ENCODE measurements around the gene ZNF80. TPM values are rescaled to one million over a fixed set of nuclear protein-coding genes. Genes with fewer than 3 reads are reported as not detected.

ZNF80 gene
- total RNA-seq, 2 experiments from 2014 or later, result 5.1 to 5.3 TPM

GRCh38 chr3:114216186-114216970 lies 21.0 kb downstream of the ZNF80 start:
- Mint-ChIP-seq H3K4me3 (no peak overlapping the region), H3K4me1 (peaks cover 46% of the 10 kb centered on the region), H3K27me3 (no peaks in the 10 kb centered on the region), H3K36me3 (peaks cover 6% of the 10 kb centered on the region), H3K9me3 (no peaks in the 10 kb centered on the region), H3K27ac (no peak overlapping the region)
- ATAC-seq (ENCODE audit: low read depth) (no peak), DNase-seq (no peak)
- POLR2A ChIA-PET, result interaction anchor here (2.0 to 3.8 kb wide), 2 partner anchors 10 to 17 kb away, joined by 5 to 64 read pairs; no protein-coding TSS in a partner anchor

GRCh38 chr3:114214542-114215341 lies 22.6 kb downstream of the ZNF80 start:
- Mint-ChIP-seq H3K4me3 (no peak overlapping the region), H3K36me3 (peaks cover 9% of the 10 kb centered on the region), H3K27ac (no peak overlapping the region), H3K27me3 (no peaks in the 10 kb centered on the region), H3K4me1 (peaks cover 34% of the 10 kb centered on the region), H3K9me3 (no peaks in the 10 kb centered on the region)
- DNase-seq, result no peak
- POLR2A ChIA-PET, result interaction anchor here (0.7 to 3.8 kb wide), 11 partner anchors 10 to 162 kb away, joined by 3 to 99 read pairs (median 5); partner anchors contain the start of gene TIGIT
- ATAC-seq (ENCODE audit: low read depth), result peak; percentile 73

- H3K27me3 Mint-ChIP-seq, result no peaks in the 10 kb centered on the region
- peak; percentile 62 for ATAC-seq (ENCODE audit: low read depth)
Measured at GRCh38 chr3:114213627-114214541, 23.5 kb downstream of the ZNF80 start.

GRCh38 chr3:114213292-114213626 lies 24.1 kb downstream of the ZNF80 start:
- no peak overlapping the region for H3K27ac Mint-ChIP-seq
- no peak for DNase-seq
- H3K4me3 Mint-ChIP-seq, result no peak overlapping the region
- H3K9me3 Mint-ChIP-seq, result no peaks in the 10 kb centered on the region
- H3K36me3 Mint-ChIP-seq, result peaks cover 5% of the 10 kb centered on the region
- H3K4me1 Mint-ChIP-seq, result peaks cover 28% of the 10 kb centered on the region
- no peak for ATAC-seq (ENCODE audit: low read depth)
- POLR2A ChIA-PET, result interaction anchor here (0.6 to 3.8 kb wide), 17 partner anchors 12 to 1579 kb away, joined by 3 to 99 read pairs (median 5); partner anchors contain the start of genes CCDC191, QTRT2 and ZNF80
- no peaks in the 10 kb centered on the region for H3K27me3 Mint-ChIP-seq

More at GRCh38 chr3:114213627-114214541, 23.5 kb downstream of the ZNF80 start:
- H3K36me3 Mint-ChIP-seq, result peaks cover 8% of the 10 kb centered on the region
- POLR2A ChIA-PET, result interaction anchor here (0.6 to 3.8 kb wide), 23 partner anchors 11 to 1578 kb away, joined by 3 to 99 read pairs (median 5); partner anchors contain the start of genes CCDC191, QTRT2, TIGIT and ZNF80
- H3K9me3 Mint-ChIP-seq, result no peaks in the 10 kb centered on the region
- no peak overlapping the region for H3K27ac Mint-ChIP-seq
- H3K4me1 Mint-ChIP-seq, result peaks cover 29% of the 10 kb centered on the region
- peak; percentile 68 for DNase-seq
- no peak overlapping the region for H3K4me3 Mint-ChIP-seq

GRCh38 chr3:114212646-114213045 lies 24.7 kb downstream of the ZNF80 start:
- ATAC-seq (ENCODE audit: low read depth) (no peak), DNase-seq (no peak)
- peak overlapping the region; percentile 25 for H3K4me3 Mint-ChIP-seq
- POLR2A ChIA-PET, result interaction anchor here (1.2 to 3.8 kb wide), 5 partner anchors 12 to 156 kb away, joined by 5 to 99 read pairs (median 15); partner anchors contain the start of genes CCDC191 and QTRT2
- H3K4me1 Mint-ChIP-seq, result peaks cover 23% of the 10 kb centered on the region
- no peak overlapping the region for H3K27ac Mint-ChIP-seq
- H3K9me3 Mint-ChIP-seq, result no peaks in the 10 kb centered on the region
- H3K27me3 Mint-ChIP-seq, result no peaks in the 10 kb centered on the region
- peaks cover 5% of the 10 kb centered on the region for H3K36me3 Mint-ChIP-seq

GRCh38 chr3:114207768-114208167 lies 29.6 kb downstream of the ZNF80 start:
- peaks cover 2% of the 10 kb centered on the region for H3K36me3 Mint-ChIP-seq
- POLR2A ChIA-PET, result no interaction called here
- peaks cover 8% of the 10 kb centered on the region for H3K4me1 Mint-ChIP-seq
- no peak overlapping the region for H3K27ac Mint-ChIP-seq
- H3K9me3 Mint-ChIP-seq, result no peaks in the 10 kb centered on the region
- H3K4me3 Mint-ChIP-seq, result no peak overlapping the region
- DNase-seq (no peak), ATAC-seq (ENCODE audit: low read depth) (no peak)
- H3K27me3 Mint-ChIP-seq, result no peaks in the 10 kb centered on the region

GRCh38 chr3:114206342-114206741 lies 31.0 kb downstream of the ZNF80 start:
- H3K27me3 Mint-ChIP-seq, result no peaks in the 10 kb centered on the region
- H3K4me1 Mint-ChIP-seq, result peaks cover 5% of the 10 kb centered on the region
- peaks cover 2% of the 10 kb centered on the region for H3K36me3 Mint-ChIP-seq
- H3K27ac Mint-ChIP-seq, result no peak overlapping the region
- H3K9me3 Mint-ChIP-seq, result peaks cover 3% of the 10 kb centered on the region
- DNase-seq, result no peak
- POLR2A ChIA-PET, result interaction anchor here (0.6 kb wide), 1 partner anchor 143 kb away, joined by 3 read pairs; no protein-coding TSS in a partner anchor
- ATAC-seq (ENCODE audit: low read depth), result no peak
- no peak overlapping the region for H3K4me3 Mint-ChIP-seq

GRCh38 chr3:114205541-114205940 lies 31.8 kb downstream of the ZNF80 start:
- no peak overlapping the region for H3K27ac Mint-ChIP-seq
- H3K4me1 Mint-ChIP-seq, result peaks cover 5% of the 10 kb centered on the region
- no peaks in the 10 kb centered on the region for H3K27me3 Mint-ChIP-seq
- peaks cover 3% of the 10 kb centered on the region for H3K9me3 Mint-ChIP-seq
- POLR2A ChIA-PET, result interaction anchor here (0.6 kb wide), 1 partner anchor 253 kb away, joined by 3 read pairs; no protein-coding TSS in a partner anchor
- H3K36me3 Mint-ChIP-seq, result peaks cover 1% of the 10 kb centered on the region
- no peak for ATAC-seq (ENCODE audit: low read depth)
- DNase-seq, result no peak
- no peak overlapping the region for H3K4me3 Mint-ChIP-seq

- ATAC-seq (ENCODE audit: low read depth) (no peak), DNase-seq (no peak)
- H3K4me3 Mint-ChIP-seq, result no peak overlapping the region
- peaks cover 2% of the 10 kb centered on the region for H3K9me3 Mint-ChIP-seq
- H3K27me3 Mint-ChIP-seq, result no peaks in the 10 kb centered on the region
- no peaks in the 10 kb centered on the region for H3K4me1 Mint-ChIP-seq
- no peak overlapping the region for H3K27ac Mint-ChIP-seq
- H3K36me3 Mint-ChIP-seq, result no peaks in the 10 kb centered on the region
- POLR2A ChIA-PET, result no interaction called here
Measured at GRCh38 chr3:114194750-114195149, 42.6 kb downstream of the ZNF80 start.

GRCh38 chr3:114192136-114192535 lies 45.2 kb downstream of the ZNF80 start:
- Mint-ChIP-seq H3K4me3 (no peak overlapping the region), H3K36me3 (no peaks in the 10 kb centered on the region), H3K27ac (no peak overlapping the region), H3K27me3 (no peaks in the 10 kb centered on the region), H3K9me3 (peaks cover 1% of the 10 kb centered on the region), H3K4me1 (no peaks in the 10 kb centered on the region)
- ATAC-seq (ENCODE audit: low read depth) (no peak), DNase-seq (no peak)
- POLR2A ChIA-PET, result no interaction called here

- DNase-seq, result no peak
- Mint-ChIP-seq H3K9me3 (peaks cover 11% of the 10 kb centered on the region), H3K27ac (no peak overlapping the region), H3K27me3 (peaks cover 4% of the 10 kb centered on the region), H3K36me3 (peaks cover 4% of the 10 kb centered on the region), H3K4me1 (no peaks in the 10 kb centered on the region), H3K4me3 (no peak overlapping the region)
- POLR2A ChIA-PET, result no interaction called here
- ATAC-seq (ENCODE audit: low read depth), result no peak
Measured at GRCh38 chr3:114186501-114186900, 50.9 kb downstream of the ZNF80 start.
